ENCODE measurements around the gene KLHDC7B.

KLHDC7B gene

GRCh38 chr22:50527921-50528681, 17.6 kb upstream of the KLHDC7B start:
- TF ChIP-seq, protein P1, sequence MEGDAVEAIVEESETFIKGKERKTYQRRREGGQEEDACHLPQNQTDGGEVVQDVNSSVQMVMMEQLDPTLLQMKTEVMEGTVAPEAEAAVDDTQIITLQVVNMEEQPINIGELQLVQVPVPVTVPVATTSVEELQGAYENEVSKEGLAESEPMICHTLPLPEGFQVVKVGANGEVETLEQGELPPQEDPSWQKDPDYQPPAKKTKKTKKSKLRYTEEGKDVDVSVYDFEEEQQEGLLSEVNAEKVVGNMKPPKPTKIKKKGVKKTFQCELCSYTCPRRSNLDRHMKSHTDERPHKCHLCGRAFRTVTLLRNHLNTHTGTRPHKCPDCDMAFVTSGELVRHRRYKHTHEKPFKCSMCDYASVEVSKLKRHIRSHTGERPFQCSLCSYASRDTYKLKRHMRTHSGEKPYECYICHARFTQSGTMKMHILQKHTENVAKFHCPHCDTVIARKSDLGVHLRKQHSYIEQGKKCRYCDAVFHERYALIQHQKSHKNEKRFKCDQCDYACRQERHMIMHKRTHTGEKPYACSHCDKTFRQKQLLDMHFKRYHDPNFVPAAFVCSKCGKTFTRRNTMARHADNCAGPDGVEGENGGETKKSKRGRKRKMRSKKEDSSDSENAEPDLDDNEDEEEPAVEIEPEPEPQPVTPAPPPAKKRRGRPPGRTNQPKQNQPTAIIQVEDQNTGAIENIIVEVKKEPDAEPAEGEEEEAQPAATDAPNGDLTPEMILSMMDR (conservative IDR thresholded peaks at IDR 0.05) = no peak
- no peak overlapping the region for H3K27ac ChIP-seq

GRCh38 chr22:50528682-50529415, 16.9 kb upstream of the KLHDC7B start:
- H3K27ac ChIP-seq = no peak overlapping the region
- TF ChIP-seq, protein P1 (conservative IDR thresholded peaks at IDR 0.05) = no peak

DNA sequence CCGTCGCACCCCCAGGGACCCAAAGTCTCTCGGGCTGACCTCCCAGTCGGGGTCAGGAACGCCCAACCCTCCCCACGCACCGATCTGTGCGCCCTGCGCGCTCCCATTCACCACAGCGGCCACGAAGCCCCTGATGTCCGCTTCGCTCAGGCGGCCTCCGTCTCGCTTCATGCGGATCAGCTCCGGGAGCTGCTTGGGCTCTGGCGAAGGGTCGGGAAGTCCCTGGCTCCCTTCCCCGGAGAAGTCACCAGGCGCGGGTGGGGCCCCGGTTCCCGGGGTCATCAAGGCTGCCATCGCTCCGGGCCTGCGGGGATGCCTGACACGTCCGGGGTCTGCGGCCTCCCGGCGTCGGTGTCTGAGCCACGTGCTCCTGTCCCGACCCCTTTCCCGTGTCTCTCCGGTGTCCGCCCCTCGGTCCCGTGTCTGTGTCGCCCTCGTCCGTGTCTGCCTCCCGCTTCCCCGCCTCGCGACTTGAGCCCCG, 16.2 kb upstream of the KLHDC7B start:
- no peak overlapping the region for H3K27ac ChIP-seq
- TF ChIP-seq, protein P1 (conservative IDR thresholded peaks at IDR 0.05) = no peak

GRCh38 chr22:50529897-50530579, 15.7 kb upstream of the KLHDC7B start, which contains the start of gene TYMP:
TYMP (minus strand) TSS chr22:50530012; CDS start chr22:50529709, 303 bp downstream.
- TF ChIP-seq, protein P1 (conservative IDR thresholded peaks at IDR 0.05) = no peak
- H3K27ac ChIP-seq = peak within 1 kb of the TSS; percentile 71

DNA sequence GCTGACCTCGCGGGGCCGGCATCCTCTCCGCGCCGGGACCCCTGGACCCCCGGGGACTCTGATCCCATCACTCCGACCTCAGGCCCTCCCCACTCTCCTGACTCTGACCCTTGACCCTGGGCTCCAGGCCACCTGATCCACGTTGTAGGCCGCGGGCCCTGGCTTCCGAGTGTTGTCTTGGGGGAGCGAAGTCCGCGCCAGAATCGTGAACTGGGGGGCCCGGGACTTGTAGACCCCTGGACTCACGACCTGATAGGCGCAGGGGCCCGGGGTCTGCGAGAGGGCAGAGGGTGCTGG, 15.2 kb upstream of the KLHDC7B start:
- TF ChIP-seq, protein P1 (conservative IDR thresholded peaks at IDR 0.05) = no peak
- H3K27ac ChIP-seq = peak overlapping the region; percentile 71

GRCh38 chr22:50530877-50531545, 14.7 kb upstream of the KLHDC7B start:
- peak overlapping the region; percentile 71 for H3K27ac ChIP-seq
- TF ChIP-seq, protein P1 (conservative IDR thresholded peaks at IDR 0.05) = no peak
